ENCODE data around the gene YAP1.

GRCh38 chr11:102216433-102217075 lies 106.3 kb downstream of the YAP1 start:
- no peak for TF ChIP-seq POLR2AphosphoS5 (IDR thresholded peaks at IDR 0.05; ENCODE audit: low read depth)
- no peak for TF ChIP-seq CTCF (IDR thresholded peaks at IDR 0.05; ENCODE audit: insufficient read depth, low read length)
- TF ChIP-seq GABPA (IDR thresholded peaks at IDR 0.05; ENCODE audit: low read depth) = no peak
- TF ChIP-seq REST (IDR thresholded peaks at IDR 0.05; ENCODE audit: insufficient replicate concordance, low read depth) = no peak

Data from HL-60 (cell line).